ENCODE data around the gene SKI. TPM values are rescaled to one million over a fixed set of nuclear protein-coding genes. Genes with fewer than 3 reads are reported as not detected.

SKI gene
- total and polyA plus RNA-seq, 2 of the 4 experiments (the other 2 are of a cell fraction): 2.3 to 20.1 TPM

DNA sequence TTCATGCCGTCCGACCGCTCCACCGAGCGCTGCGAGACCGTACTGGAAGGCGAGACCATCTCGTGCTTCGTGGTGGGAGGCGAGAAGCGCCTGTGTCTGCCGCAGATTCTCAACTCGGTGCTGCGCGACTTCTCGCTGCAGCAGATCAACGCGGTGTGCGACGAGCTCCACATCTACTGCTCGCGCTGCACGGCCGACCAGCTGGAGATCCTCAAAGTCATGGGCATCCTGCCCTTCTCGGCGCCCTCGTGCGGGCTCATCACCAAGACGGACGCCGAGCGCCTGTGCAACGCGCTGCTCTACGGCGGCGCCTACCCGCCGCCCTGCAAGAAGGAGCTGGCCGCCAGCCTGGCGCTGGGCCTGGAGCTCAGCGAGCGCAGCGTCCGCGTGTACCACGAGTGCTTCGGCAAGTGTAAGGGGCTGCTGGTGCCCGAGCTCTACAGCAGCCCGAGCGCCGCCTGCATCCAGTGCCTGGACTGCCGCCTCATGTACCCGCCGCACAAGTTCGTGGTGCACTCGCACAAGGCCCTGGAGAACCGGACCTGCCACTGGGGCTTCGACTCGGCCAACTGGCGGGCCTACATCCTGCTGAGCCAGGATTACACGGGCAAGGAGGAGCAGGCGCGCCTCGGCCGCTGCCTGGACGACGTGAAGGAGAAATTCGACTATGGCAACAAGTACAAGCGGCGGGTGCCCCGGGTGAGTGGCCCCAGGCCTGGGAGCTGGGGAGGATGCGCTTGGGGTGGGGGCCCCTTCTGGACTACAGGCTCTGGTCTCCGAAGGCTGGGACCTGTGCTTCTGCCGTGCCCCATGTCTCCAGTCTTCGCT, 1.1 kb downstream of the SKI start:
- H2BK20ac ChIP-seq (ENCODE audit: low read depth, low read length): no peak overlapping the region
- peaks cover 5 to 21% of the 10 kb centered on the region in 2 experiments for H3K79me1 ChIP-seq (ENCODE audit: low read depth in 1 of 2, low read length in 2 of 2)
- peak overlapping the region; percentile 38; the same call in 1 of the 2 replicates for H2AK5ac ChIP-seq (ENCODE audit: low read depth, low read length)
- no peak overlapping the region for H3K18ac ChIP-seq (ENCODE audit: low read depth, low read length)
- TF ChIP-seq RCOR1 (IDR thresholded peaks at IDR 0.05; ENCODE audit: insufficient replicate concordance, low read length) (no peak), MXI1 (IDR thresholded peaks at IDR 0.05; ENCODE audit: borderline replicate concordance, low read depth, low read length) (peak; percentile 68; the same call in 1 of the 2 replicates), SMC3 (IDR thresholded peaks at IDR 0.05; ENCODE audit: low read depth, low read length) (0 out of 2 replicates have a peak, but pooled peaks have one; percentile 3), CHD1 (IDR thresholded peaks at IDR 0.05; ENCODE audit: low read depth, low read length) (0 out of 2 replicates have a peak, but pooled peaks have one; percentile 4)
- TF ChIP-seq, protein P1, sequence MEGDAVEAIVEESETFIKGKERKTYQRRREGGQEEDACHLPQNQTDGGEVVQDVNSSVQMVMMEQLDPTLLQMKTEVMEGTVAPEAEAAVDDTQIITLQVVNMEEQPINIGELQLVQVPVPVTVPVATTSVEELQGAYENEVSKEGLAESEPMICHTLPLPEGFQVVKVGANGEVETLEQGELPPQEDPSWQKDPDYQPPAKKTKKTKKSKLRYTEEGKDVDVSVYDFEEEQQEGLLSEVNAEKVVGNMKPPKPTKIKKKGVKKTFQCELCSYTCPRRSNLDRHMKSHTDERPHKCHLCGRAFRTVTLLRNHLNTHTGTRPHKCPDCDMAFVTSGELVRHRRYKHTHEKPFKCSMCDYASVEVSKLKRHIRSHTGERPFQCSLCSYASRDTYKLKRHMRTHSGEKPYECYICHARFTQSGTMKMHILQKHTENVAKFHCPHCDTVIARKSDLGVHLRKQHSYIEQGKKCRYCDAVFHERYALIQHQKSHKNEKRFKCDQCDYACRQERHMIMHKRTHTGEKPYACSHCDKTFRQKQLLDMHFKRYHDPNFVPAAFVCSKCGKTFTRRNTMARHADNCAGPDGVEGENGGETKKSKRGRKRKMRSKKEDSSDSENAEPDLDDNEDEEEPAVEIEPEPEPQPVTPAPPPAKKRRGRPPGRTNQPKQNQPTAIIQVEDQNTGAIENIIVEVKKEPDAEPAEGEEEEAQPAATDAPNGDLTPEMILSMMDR (conservative IDR thresholded peaks at IDR 0.05; ENCODE audit: low read depth, low read length): 0 out of 2 replicates have a peak, but pooled peaks have one; percentile 4
- no peak overlapping the region for H4K91ac ChIP-seq (ENCODE audit: insufficient read depth, low read depth, low read length)
- H2BK5ac ChIP-seq (ENCODE audit: low read depth, low read length, poor library complexity, severe bottlenecking): peak overlapping the region; percentile 51
- dilution Hi-C loops (cut with HindIII; ENCODE audit: low sequenced_read_pairs, unreplicated experiment): no loop called here
- no peak overlapping the region for H2BK120ac ChIP-seq (ENCODE audit: low read depth, low read length)
- H3K4me2 ChIP-seq (ENCODE audit: low read depth, low read length): peak overlapping the region; percentile 85
- H3K56ac ChIP-seq (ENCODE audit: extremely low read depth, insufficient read depth, low read length): peak overlapping the region; percentile 20; the same call in 1 of the 2 replicates
- H3K9me3 ChIP-seq (ENCODE audit: control insufficient read depth, insufficient read depth, low read length): no peaks in the 10 kb centered on the region
- H3K14ac ChIP-seq (replicated peaks; ENCODE audit: low read depth, low read length): peak overlapping the region; percentile 81
- no peak overlapping the region for H2BK15ac ChIP-seq (ENCODE audit: low read depth, low read length)
- peak overlapping the region; percentile 74 for H3K9ac ChIP-seq (ENCODE audit: low read depth, low read length)
- in situ Hi-C loops (cut with MboI; ENCODE audit: low sequenced_read_pairs): no loop called here
- H4K5ac ChIP-seq (ENCODE audit: low read depth, low read length): no peak overlapping the region
- H4K8ac ChIP-seq (ENCODE audit: low read depth in 2 of 2, low read length in 2 of 2): no peak overlapping the region
- peak overlapping the region; percentile 96 for H2AK9ac ChIP-seq (replicated peaks; ENCODE audit: low read depth, low read length, poor library complexity)
- H3K4me3 ChIP-seq (ENCODE audit: insufficient read depth, low read depth, low read length): peak overlapping the region; percentile 97
- no TSS peak for BruUV-seq (replicated peaks)
- peaks cover 23% of the 10 kb centered on the region for H3K4me1 ChIP-seq (ENCODE audit: control insufficient read depth, insufficient read depth, low read length)
- CTCF ChIA-PET: interaction anchor here (1.0 to 2.0 kb wide), 2 partner anchors 34 to 152 kb away, joined by 4 to 7 read pairs; partner anchors contain the start of gene FAAP20
- intact Hi-C loops (cut with micrococcal nuclease): no loop called here
- H3K27me3 ChIP-seq (ENCODE audit: control insufficient read depth, insufficient read depth, low read length): no peaks in the 10 kb centered on the region
- H3K36me3 ChIP-seq (ENCODE audit: control insufficient read depth, insufficient read depth, low read length): peaks cover 4% of the 10 kb centered on the region; the same call in 1 of the 2 replicates
- H3K23ac ChIP-seq (ENCODE audit: low read depth, low read length): peak overlapping the region; percentile 90
- no peak overlapping the region for H2AFZ ChIP-seq (replicated peaks; ENCODE audit: low read length, poor library complexity)
- H4K20me1 ChIP-seq (ENCODE audit: insufficient read depth, low read length): peaks cover 57% of the 10 kb centered on the region
- peaks cover 6% of the 10 kb centered on the region; the same call in 1 of the 2 replicates for H3K9me1 ChIP-seq (ENCODE audit: insufficient read depth, low read length)
- H3K27ac ChIP-seq (ENCODE audit: insufficient read depth, low read length): peak overlapping the region; percentile 61
- DNase-seq: peak; percentile 69
- peak overlapping the region; percentile 50; the same call in 1 of the 2 replicates for H3K4ac ChIP-seq (ENCODE audit: low read depth, low read length)
- WGBS, 2 experiments (ENCODE audit: extremely low coverage in 2 of 2, insufficient read length in 1 of 2): 1% methylated on average over 52 of the region's 77 CpGs; no CpG with 5 or more reads in 1 of the 2 experiments
- POLR2A ChIA-PET (ENCODE audit: unreplicated experiment): interaction anchor here (0.6 to 1.2 kb wide), 2 partner anchors 20 to 313 kb away, joined by 3 read pairs; no protein-coding TSS in a partner anchor
- ATAC-seq (ENCODE audit: low read depth): no peak
